ENCODE measurements around the gene DPF3.
A peak's percentile ranks its signal among the peaks of the same experiment; 100 is the strongest.

DPF3 gene

DNA sequence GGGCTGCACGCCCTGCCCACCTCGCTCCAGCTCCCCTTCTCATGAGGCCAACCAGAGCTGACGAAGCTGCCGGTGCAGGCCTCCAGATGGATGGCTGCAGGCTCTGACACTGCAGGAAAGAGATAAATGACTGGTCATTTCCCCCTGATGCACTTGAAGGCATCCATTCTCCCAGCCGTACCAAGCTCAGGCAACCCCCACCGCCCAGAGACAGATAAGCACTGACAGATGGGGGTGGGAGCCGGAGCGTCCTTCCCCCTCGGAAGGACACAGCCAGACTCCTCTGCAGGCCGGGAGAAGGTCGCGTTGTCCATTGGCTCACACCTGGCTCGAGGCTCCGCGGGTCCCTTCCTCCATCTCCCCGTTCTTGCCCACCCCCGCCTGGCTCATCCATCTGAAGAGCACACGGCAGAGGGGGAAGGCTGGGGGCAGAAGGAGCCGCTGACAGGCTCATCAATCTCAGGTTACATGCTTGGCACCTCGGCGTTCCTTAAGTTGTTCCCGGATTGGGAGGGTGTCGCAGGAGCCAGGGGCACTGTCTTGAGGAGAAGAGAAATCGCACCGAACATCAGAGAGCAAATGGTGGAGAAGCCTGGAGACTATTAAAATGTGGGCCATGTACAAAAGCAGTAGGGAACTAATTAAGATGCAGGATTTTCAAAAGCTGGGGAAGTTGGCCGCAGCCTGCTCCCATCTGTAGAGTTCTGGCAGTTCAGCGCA lies 151.6 kb downstream of the DPF3 start:
- peak; percentile 25 for DNase-seq (ENCODE audit: low read depth)
- H3K4me3 ChIP-seq (replicated peaks; ENCODE audit: low read depth, low read length): no peak overlapping the region
- TF ChIP-seq, protein P1, sequence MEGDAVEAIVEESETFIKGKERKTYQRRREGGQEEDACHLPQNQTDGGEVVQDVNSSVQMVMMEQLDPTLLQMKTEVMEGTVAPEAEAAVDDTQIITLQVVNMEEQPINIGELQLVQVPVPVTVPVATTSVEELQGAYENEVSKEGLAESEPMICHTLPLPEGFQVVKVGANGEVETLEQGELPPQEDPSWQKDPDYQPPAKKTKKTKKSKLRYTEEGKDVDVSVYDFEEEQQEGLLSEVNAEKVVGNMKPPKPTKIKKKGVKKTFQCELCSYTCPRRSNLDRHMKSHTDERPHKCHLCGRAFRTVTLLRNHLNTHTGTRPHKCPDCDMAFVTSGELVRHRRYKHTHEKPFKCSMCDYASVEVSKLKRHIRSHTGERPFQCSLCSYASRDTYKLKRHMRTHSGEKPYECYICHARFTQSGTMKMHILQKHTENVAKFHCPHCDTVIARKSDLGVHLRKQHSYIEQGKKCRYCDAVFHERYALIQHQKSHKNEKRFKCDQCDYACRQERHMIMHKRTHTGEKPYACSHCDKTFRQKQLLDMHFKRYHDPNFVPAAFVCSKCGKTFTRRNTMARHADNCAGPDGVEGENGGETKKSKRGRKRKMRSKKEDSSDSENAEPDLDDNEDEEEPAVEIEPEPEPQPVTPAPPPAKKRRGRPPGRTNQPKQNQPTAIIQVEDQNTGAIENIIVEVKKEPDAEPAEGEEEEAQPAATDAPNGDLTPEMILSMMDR (IDR thresholded peaks at IDR 0.05; ENCODE audit: low read length, missing control alignments): no peak

- TF ChIP-seq, protein P1 (IDR thresholded peaks at IDR 0.05; ENCODE audit: low read length, missing control alignments): no peak
- no peak for DNase-seq (ENCODE audit: low read depth)
- no peak overlapping the region for H3K4me3 ChIP-seq (replicated peaks; ENCODE audit: low read depth, low read length)
These were observed 152.1 kb downstream of the DPF3 start for GRCh38 chr14:72741826-72742117.

- no peak overlapping the region for H3K4me3 ChIP-seq (replicated peaks; ENCODE audit: low read depth, low read length)
- TF ChIP-seq, protein P1 (IDR thresholded peaks at IDR 0.05; ENCODE audit: low read length, missing control alignments): no peak
- DNase-seq (ENCODE audit: low read depth): no peak
These were observed 152.7 kb downstream of the DPF3 start for GRCh38 chr14:72740966-72741825.

DNA sequence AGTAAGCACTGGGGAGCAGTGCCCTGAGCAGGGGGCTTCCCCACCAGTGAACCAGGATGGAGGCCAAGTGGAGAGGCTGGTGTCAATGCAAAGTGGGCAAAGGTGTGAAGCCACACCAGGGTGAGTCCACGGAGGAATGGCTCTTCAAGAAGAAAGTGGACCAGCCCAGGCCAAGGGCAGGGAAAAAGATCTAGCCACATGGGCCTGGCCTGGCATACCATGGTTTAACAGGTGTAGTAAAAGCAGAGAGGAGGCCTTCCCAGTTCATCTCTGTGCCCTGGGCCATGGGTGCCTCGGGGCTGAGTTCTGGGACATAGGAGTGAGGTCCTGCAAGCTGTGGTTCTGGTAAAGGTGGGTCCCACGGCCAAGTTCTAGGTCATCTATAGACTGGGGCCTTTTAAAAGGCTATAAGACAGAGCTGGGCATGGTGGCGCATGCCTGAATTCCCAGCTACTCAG lies 153.4 kb downstream of the DPF3 start:
- no peak overlapping the region for H3K4me3 ChIP-seq (replicated peaks; ENCODE audit: low read depth, low read length)
- TF ChIP-seq, protein P1 (IDR thresholded peaks at IDR 0.05; ENCODE audit: low read length, missing control alignments): no peak
- DNase-seq (ENCODE audit: low read depth): no peak

DNA sequence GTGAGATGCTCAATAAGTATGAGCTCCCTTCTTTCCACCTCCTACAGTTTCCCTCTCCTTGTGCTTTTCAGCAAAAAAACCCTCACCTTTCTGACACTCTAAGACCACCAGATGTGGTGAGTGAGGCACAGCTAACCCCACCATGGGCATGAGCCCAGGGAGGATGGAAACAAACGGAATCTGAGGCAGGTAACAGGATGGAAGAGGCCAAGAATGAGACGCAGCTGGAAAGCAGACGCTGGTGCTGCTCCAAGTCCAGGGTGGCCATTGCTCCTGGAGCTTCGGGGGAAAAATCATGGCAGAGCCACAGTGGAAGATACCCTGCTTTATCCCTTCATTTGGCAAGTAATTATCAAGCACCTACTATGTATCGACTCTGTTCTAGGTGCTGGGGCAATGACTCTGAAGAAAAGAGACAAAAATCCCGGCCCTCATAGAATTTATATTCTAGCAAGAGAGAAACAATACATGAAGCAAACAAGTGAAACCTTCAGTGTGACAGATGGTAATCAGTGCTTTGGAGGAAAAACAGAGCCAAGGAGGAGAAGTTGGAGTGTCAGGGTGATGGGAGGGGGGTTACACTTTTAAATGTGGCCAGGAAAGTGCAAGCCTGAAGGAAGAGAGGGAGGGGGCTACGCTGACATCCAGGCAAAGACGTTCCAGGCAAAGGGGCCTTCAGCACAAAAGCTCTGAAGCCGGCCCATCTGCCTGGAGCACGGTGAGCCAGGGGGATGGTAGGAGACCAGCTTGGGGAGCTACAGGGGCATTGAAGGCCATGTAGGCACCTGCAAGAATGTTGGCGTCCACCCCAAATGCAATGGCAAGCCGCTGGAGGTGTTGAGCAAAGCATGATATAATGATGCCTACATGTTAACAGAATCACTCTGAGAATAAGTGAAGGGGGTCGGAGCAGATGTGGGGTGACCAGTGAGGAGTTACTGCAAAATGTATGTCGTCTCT lies 154.2 kb downstream of the DPF3 start:
- no peak for DNase-seq (ENCODE audit: low read depth)
- no peak overlapping the region for H3K4me3 ChIP-seq (replicated peaks; ENCODE audit: low read depth, low read length)
- TF ChIP-seq, protein P1 (IDR thresholded peaks at IDR 0.05; ENCODE audit: low read length, missing control alignments): no peak

DNA sequence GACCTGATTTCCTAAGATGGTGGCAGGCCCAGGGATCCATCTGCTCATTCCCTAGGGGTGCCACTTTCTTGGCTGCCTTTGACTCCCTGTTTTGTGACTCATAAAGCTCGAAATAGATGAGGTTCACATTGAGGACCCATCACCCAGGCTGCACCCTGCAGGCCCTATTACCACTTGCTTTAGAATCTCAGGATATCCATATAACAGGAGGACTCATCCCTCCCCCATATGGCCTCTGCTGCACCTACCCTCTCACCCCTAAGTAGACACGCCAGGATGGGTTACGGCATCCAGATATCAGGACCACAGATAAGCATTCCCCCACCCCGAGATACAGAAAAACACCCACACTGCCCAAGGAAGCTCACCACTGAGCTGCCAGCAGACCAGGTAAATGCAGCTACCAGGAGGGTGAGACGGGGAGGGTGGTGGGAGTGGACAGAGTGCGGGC lies 155.7 kb downstream of the DPF3 start:
- no peak overlapping the region for H3K4me3 ChIP-seq (replicated peaks; ENCODE audit: low read depth, low read length)
- TF ChIP-seq, protein P1 (IDR thresholded peaks at IDR 0.05; ENCODE audit: low read length, missing control alignments): no peak
- DNase-seq (ENCODE audit: low read depth): no peak

All from fibroblast of pulmonary artery (primary cell).